Iris pigment epithelial cell (primary cell): ENCODE measurements around the gene RAD1.

ENCODE experiments used
- DNase-seq: peaks from one replicate; pipeline ENCODE4 v3.0.0-alpha.2; 2011; ENCODE audit warnings: low read depth

Gene RAD1

DNA sequence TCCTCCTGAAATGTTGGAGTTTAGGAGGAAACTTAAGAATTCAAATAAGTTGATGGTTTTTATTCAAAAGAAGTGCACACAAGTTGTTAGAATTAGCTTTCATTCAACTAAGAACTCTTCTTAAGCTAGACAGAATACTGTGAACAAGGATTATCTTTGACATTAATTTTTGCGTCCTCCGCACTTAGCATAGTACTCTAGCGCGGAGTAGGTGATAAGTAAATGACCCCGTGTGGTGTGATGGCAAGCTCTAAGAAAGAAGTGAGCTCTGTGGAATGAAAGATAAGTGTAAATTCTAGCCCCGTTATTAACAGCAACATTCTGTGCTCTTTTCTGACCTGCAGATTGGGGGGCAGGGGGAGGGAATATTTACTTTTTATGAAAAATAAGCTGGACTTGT lies 1.2 kb upstream of the RAD1 start:
- no peak for DNase-seq

DNA sequence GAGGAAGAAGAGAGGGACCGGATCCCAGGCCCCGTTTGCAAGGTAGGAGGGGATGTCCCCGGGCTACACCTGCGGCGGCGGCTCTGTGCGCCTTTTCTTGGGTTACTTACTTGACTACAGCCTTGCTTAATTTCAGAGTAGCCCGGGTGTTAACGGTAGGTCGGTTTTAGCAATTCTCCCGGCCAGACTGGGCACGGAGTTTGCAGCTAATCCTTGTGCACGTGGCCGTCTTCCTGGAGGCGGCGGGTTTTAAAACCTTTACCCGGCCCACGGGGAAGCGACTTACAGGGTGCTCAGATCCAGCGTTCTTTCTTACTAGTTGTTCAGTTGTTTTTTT lies 520 bp upstream of the RAD1 start:
- DNase-seq: peak; percentile 12

DNA sequence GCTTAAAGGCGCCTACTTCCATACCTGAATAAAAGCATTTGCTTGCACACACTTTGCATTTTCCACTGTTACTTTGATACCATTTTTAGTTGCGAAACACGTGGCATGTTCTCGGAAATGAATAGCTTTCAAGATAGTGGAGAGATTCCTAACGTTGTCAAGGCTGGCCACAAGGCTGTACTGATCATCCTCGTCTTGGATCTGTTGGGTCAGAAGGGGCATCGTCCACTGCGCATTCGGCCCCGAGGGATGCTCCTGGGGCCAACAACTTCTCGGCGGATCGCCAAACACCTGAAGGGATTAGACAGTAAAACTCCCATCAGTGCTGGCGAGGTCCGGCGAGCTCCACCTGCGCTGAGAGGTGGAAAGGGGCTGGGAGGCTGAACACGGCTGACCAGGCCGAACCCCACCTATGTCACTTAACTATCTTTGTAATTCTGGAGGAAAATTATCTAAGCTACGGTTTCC lies 599 bp downstream of the RAD1 start:
- peak; percentile 76 for DNase-seq

DNA sequence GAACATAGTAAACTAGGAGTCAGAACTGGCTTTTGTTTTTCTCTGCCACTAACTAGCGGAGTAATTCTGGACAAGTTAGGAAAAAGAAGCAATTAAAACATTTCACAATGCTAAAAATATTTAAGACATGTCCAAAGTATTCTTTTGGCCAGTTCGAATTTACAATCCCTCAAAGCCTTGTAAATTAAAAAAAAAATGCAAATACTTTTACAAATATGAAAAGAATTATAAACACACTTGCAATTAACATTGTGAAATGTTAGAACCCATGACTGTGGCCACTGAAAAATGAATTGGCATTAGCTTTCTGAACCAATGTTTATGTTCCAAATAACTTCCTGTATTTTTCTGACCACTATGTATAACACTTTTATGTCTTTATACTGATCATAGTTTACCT lies 2.2 kb downstream of the RAD1 start:
- DNase-seq: peak; percentile 85

DNA sequence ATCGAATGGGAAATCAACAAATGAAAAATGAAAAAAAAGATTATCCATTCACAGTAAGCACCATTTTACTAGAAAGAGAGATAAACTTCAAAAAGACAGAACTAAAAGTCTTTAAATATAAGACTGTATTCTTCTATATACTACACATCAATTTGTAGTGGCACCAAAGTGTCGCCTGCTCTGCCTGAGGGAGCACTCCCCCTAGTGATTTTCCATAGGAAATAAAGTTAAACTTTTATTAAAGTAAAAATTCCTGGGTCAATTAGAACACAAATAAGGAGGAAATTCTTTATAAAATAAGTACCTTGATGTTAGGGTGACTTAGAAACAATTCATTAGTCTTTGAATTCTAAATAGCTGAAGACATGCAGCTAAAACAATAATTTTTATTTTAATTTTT lies 9.7 kb downstream of the RAD1 start:
- DNase-seq: no peak

DNA sequence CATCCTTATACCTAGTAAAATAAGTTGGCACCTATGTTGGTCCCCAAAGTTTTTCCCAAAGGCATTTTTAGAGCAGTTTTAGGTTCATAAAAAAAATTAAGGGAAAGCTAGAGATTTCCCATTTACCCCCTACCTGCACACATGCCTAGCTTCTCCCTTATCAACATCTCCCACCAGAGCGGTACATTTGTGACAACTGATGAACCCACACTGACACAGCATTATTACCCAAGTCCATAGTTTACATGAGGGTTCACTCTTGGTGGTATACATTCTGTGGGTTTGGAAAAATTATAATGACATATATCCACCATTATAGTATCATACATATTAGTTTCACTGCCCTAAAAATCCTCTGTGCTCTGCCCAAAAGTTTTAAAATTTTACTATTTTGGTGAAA lies 12.0 kb downstream of the RAD1 start:
- no peak for DNase-seq

DNA sequence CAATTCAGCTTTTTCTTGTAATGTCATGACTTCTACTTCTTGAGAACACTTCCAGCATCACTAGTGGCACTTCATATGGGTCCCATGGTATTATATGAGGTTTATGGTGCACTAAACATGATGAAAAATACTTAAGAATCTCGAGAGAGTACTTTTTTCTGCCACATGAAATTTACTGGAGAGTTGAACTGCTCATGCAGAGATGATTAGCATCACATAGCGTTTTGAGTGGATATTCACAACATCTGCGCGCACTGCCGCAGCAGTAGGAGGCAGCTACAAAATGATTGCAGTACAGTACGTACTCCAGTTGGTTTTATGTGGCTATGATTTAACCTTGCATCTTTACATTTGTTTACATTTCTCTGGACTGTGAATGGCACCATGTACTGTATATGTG lies 14.7 kb downstream of the RAD1 start:
- no peak for DNase-seq

DNA sequence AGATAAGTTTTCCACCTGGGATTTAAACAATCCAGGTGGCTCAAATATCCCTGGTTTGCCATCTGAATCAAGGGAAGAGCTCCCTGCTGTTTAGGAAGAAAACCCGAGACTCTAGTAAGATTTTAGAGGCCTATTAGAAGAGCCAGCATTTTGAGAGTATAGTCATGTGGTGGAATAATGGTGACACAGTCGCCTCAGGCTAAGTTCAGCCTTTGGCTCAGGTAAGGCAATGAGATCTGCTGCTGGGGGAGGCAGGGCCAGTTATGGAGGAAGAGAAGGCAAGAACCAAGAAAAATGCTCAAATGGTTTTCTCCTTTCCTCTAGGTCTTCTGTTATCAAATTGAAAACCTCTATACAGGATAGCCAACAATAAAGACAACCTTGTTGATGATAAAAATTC lies 16.2 kb downstream of the RAD1 start:
- DNase-seq: no peak

DNA sequence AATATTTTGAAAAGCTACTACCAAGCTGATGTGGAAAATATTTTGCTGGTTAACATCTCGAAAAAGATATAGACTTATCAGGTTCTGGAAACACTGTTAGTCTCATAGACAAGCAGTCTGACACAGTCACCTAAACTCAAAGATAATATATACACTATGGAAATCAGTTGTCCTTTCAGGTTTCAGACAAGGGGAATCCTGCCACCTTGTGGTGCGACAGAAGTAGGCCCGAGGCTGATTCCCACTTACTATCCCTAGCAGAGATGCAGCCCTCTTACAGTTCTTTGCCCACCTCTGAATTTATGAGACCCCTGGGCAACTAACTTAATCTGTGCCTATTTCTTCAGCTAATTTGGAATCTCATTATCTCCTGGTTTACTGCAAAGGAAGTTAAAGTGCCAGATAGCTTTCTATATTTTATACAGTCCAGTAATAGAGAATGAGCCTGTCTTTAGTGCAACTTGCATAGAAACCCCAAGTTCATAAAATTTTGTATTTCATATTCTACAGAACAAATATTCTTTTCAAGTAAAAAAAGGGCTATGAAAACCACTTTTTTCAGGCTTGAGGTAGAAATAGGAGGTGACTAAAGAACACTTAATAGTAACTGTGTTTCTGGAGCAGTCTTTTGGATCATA lies 16.9 kb downstream of the RAD1 start:
- peak; percentile 76 for DNase-seq

DNA sequence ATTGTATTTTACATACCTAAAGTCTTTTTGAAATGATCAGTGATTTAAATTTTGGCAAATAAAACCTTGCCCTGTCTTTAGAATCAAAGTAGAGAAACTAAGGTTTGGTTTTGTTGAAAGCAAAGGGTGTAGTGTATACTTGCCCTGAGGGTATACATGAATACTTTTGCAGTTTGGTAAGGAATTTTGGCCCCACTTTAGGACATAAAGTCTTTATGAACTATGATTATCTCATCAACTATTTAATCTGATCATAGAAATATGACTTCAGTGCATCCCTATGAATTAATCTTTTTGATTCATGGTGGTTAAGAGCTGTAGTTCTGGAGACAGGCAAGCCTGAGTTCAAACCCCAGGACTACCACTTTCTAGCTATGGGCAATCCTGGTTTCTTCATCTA lies 17.7 kb downstream of the RAD1 start:
- no peak for DNase-seq

DNA sequence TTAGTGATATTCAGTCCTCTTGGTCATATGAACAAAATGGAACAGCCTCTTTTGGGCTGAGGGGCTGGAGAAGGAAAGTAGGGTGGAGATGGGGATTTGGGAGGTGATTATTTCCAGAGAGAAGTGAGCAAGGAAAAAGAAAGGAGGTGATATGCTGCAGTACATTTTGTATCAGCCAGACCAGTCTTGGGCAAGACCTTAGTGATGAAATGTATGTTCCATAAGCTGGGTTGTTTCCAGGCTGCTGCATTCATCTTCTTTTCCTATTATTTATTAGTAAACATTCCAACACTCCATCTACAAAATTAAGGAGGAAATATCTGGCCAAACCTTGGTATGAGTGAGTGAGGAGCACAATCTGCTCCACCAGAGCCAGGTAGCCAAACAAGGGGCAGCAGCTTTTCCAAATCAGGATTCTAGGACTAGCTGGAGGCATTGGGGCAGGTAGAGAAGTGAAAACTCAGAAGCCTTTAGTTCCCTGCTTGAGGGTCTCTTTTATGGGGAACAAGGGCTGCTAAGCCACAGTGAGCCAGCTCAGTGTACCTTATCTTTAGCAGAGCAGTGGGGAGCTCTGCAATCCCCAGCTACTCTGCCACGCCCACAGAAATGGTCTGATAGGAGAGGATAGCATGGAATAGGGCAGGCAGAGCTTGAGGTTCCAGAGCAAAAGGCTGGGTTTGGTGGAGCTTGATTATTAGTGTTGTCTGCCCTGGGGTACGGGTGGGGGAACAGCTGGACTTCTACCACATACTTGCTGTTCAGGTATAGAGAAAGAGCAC lies 19.5 kb downstream of the RAD1 start:
- peak; percentile 54 for DNase-seq

DNA sequence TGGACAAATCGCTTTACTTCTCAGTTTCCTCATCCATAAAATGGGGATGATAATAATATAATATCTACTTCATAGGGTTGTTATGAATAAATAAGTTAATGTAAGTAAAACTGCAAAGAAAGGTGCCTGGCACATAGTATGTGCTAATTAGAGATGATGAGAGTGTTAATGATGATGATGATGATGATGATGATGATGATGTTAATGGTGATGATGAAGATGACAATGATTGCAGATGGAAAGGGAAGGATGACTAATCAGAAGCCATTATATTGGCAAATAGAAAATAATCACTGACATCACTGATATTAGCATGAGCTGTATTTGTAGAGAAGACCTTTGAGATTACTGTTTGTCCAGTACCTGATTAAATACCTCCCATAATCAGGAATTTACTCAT lies 20.6 kb downstream of the RAD1 start:
- DNase-seq: no peak

DNA sequence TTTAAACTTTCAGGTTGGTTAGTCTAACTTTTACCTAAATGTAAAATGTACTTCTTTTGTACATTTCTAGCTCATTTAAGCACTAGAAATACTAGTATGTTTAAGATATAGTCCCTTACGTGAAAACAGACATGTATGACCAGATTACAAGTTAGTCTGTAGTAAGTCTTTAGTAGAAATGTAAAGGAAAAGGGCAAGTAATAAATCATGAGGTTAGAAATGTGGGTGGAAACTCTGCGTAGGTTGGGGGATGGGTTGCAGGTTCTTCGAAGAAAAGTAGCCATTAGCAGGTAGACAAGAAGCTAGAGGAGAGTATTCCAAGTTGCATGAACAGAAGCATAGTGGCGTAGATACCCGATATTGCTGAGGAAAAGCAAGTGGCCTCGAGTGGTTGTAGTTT lies 22.9 kb downstream of the RAD1 start:
- no peak for DNase-seq

DNA sequence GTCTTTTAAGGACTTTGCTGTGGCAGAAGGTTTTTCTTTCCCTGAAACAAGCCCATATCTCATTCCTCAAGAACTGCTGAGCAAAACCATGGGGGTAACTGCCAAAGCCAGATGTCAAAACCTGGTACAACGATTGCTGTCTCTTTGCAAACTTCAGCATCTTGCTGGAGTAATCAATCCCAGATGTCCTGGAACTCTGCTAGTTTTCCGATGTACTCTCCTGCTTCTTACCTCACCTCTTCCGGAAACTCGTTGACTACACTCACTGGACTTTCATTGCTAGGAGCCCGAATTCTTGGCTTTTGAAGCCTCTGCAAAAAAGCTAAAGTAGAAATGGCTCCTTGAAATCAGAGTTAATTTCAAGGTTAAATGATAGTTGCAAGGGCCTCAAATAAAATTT lies 23.3 kb downstream of the RAD1 start:
- peak; percentile 85 for DNase-seq

DNA sequence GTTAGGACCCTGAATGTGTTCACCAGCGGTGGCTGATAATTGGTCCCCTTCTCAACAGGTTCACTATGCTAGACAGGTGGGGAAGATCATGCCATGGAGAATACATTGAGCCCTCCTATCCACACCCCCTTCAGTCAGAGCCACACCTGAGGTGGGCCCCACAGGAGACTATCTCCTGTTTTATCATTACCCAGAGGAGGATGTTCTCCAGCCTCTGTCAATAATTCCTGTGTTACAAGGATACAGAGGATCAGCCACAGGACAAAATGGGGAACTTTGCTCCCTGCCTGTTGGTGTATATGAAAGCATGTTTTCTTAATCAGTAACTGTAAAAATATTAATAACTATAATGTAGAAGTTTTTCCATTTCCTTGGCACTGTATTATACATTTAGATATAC lies 25.9 kb downstream of the RAD1 start:
- no peak for DNase-seq

DNA sequence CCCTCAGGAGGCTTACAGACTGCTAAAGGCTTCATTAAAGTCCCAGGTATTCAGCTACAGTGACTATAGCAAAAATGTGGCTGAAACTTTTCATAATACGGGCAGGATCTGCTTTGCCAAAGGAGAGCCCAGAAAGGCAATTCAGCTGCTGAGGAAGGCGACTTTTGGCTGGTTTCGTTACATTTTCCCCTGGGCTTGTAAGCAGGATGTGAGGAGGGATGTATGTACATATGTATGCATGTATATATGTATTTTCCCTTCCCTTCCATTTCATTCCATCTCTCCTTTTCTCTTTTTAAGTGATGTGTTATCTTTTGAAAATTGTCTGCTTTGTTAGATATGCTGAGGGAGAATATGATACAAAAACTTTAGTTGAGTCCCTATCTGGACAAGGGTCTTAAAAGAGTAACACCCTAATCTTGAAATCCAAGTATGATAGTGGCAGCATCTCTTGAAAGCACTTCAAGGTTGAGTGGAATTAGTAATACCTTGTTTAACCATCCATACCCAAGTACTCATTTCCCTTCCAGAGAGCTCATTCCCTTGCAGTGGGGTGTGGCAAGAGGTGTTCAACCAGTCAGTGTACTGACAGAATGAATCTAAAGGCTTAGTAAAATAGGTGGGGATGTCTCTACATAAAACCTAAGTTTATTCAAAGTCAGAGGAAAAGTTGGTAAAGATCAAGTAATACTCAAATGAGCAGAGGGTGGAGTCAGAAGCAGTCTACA lies 28.7 kb downstream of the RAD1 start:
- no peak for DNase-seq

DNA sequence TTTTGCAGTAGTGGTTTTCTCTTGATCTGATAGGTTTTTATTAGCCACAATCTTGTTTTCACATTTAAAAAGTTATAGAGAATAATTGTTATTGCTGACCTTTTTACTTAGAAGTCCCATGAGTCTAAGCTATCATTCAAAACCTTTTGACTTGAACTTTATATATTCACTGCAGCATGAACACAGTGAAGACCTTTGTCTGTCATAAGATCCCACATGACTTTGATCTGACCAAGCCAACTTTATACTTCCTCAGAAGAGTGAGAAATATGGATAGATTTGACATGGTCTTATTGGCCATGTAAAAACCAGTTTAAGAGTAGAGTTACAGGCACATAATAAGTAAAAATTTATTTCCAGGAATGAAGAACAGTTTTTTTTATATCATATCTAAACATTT lies 34.1 kb downstream of the RAD1 start:
- DNase-seq: no peak

DNA sequence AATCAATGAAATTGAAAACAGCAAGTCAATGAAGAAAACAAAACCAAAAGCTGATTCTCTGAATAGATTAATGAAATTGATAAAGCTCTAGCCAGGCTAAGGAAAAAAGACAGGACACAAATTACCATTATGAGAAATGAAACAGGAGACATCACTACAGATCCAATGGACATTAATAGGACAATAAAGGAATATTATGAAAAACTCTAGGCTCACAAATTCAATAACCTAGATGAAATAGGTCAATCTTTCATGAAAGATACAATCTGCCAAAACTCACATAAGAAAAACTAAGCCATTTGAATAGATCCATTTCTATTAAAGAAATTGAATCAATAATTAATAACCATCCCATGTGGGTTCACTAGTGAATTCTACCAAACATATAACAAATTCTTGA lies 39.0 kb downstream of the RAD1 start:
- no peak for DNase-seq

DNA sequence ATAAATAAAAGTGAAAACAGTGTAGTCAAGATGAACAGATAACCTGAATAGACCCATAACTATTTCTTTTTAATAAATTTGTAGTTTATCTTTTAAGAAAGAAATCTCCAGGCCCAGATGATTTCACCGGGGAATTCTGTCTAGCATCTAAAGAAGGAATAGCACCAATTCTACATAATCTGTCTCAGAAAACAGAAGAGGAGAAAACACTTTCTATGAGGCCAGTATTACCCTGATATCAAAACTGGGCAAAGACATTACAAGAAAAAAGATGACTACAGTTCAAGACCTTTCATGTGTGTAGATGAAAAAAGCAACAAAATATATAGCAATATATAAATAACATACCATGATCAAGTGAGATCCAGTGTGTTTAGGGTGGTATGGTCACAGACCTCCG lies 44.9 kb downstream of the RAD1 start:
- DNase-seq: no peak

DNA sequence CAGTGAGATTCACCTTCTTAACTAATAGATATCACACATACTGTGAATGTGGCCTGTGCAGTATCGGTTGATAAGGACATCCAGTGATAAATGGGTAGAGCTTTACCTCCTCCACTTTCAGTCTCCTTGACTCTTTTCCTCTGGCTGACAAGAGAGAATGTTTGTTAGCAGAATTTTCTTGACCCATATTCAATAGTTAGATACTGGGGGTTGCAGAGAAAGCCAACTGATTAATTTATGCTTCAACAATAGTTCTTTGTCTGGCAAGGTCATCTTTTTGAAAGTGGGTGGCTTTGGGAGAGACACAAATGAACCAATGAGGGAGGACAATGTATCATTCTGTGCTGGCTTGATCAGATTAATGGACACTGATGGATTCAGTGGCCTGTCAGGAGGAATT lies 46.0 kb downstream of the RAD1 start:
- no peak for DNase-seq

DNA sequence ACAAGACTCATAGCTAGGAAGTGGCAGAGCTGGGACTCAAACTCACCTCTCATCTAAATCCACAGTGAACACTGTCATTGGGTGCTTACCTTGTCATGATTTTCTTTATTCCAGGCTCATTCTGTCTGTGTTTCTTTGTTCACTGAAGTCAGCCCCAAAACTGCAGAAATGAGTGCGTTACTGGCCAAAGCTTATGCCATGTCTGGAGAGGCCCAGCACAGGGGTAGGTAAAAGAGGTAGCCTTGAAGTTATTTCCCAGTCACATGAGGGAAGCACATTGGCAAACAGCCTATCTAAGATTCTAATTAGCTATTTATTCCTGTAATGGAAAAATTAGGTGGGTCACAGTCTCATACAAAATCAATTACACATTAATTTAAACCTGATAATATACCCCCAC lies 46.5 kb downstream of the RAD1 start:
- DNase-seq: no peak

DNA sequence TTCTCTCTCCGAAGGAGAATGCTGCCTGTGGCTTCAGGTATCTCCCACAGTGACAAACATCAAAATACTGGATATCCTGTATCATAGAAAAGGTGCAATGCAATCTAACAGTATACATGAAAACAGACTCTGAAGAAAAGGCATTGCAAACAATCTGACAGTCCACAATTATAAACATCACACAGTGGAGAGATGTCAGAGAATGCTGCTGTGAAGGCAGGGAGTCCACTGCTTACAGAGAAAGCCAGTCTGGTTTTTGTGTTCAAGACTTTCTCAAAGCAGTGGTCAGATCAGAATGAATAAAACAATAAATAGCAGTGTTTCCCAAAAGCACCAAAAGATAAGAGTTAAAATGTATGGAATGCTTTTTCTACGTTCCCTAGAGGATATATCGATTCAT lies 47.6 kb downstream of the RAD1 start:
- no peak for DNase-seq

DNA sequence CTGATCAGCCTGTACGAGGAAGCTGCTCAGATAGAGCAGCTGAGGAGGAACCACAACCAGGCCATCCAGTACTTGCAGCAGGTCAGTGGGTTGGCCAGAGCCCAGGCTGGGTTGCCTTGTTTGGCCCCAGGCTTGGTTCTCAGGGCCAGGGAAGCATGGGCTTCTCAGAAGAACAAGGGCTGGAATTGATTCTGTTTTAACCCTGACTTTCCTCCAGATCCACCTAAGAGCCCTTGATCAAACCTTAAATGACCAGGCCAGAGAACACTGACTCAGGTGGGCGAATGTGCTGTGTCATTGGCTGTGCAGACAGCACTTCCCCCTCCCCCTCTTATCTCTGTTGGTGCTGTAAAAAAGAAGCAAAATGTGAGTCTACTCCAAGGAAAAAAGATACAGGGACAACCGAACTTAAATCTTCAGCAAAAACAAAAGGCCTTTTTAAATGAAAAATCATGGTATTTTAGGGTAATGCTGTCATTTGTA lies 48.3 kb downstream of the RAD1 start:
- DNase-seq: no peak
